Measurements from ENCODE around the gene DLG4.
"Not testable (repeated sequence)": the region's sequence is repeated elsewhere in the genome, so short reads cannot be mapped to it uniquely, and the experiment has no call there.

Gene DLG4

DNA sequence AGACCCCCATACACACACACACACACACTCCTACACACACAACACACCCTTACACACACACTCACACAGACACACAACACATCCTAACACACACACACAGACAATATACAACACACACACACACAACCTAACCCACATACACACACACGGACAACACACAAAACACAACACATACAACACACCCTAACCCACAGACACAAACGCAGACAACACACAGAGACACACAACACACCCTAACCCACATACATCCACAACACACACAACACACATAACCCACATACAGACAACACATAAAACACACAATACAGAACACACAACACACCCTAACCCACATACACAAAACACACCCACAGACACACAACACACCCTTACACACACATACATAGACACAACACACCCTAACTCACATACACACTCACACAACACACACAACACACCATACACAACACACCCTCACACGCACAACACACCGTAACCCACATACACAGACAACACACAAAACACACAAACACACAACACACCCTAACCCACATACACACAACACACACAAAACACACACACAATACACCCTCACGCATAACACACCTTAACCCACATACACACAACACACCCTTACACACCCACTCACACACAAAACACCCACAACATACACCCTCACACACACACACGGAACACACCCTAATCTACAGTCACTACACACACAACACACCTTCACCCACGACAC lies 44.9 kb downstream of the DLG4 start:
- H3K18ac ChIP-seq (ENCODE audit: low read length) = peak overlapping the region; percentile 96
- H3K27me3 ChIP-seq (ENCODE audit: control insufficient read depth in 3 of 3, insufficient read depth in 3 of 3, low read depth in 1 of 3, low read length in 3 of 3) = peaks cover 0 to 30% (median 0%) of the 10 kb centered on the region in 3 experiments
- no peak overlapping the region for H4K91ac ChIP-seq (ENCODE audit: low read depth, low read length, poor library complexity)
- no peak overlapping the region for H2AFZ ChIP-seq (ENCODE audit: low read length)
- no peak overlapping the region for H3K27ac ChIP-seq (replicated peaks; ENCODE audit: low read length)
- no peak overlapping the region for H2BK12ac ChIP-seq (ENCODE audit: low read length)
- H3K14ac ChIP-seq (ENCODE audit: low read length) = no peak overlapping the region
- H3K9me3 ChIP-seq (replicated peaks in 1 of 2; ENCODE audit: control insufficient read depth in 2 of 2, insufficient read depth in 1 of 2, low read depth in 1 of 2, low read length in 2 of 2) = peaks cover 0 to 10% of the 10 kb centered on the region in 2 donors
- H3K36me3 ChIP-seq (replicated peaks in 1 of 2; ENCODE audit: control insufficient read depth in 2 of 2, insufficient read depth in 2 of 2, low read length in 2 of 2) = peaks cover 0 to 10% of the 10 kb centered on the region in 2 donors
- no peak overlapping the region for H2BK120ac ChIP-seq (ENCODE audit: low read depth, low read length)
- H2AK5ac ChIP-seq (ENCODE audit: low read depth, low read length) = no peak overlapping the region
- peak overlapping the region; percentile 2 for H3K23ac ChIP-seq (ENCODE audit: low read depth, low read length, poor library complexity)
- no peak overlapping the region for H2BK15ac ChIP-seq (ENCODE audit: low read length)
- peak overlapping the region in 1 of 2 donors; percentile 11 for H3K4me3 ChIP-seq (ENCODE audit: low read length in 2 of 2)
- peak overlapping the region; percentile 38 for H3K4me2 ChIP-seq (ENCODE audit: insufficient read depth, low read length, poor library complexity, severe bottlenecking)
- DNase-seq (ENCODE audit: low spot score) = no peak
- H3K4ac ChIP-seq (ENCODE audit: low read length) = no peak overlapping the region
- WGBS, 2 donors (ENCODE audit: extremely low coverage in 2 of 2, insufficient read length in 2 of 2, insufficient replicate concordance in 1 of 2) = 100% methylated on average over 2 to 7 of the region's 7 CpGs
- H3K79me1 ChIP-seq (ENCODE audit: low read depth, low read length) = peaks cover 2% of the 10 kb centered on the region
- H3K9ac ChIP-seq (ENCODE audit: low read depth, low read length, poor library complexity) = peak overlapping the region; percentile 65
- peaks cover 15% of the 10 kb centered on the region in 2 donors for H3K4me1 ChIP-seq (ENCODE audit: control insufficient read depth in 2 of 2, insufficient read depth in 1 of 2, low read depth in 1 of 2, low read length in 2 of 2)
- H4K8ac ChIP-seq (ENCODE audit: low read depth, low read length) = peak overlapping the region; percentile 88
- no peak overlapping the region for H2BK5ac ChIP-seq (ENCODE audit: low read length)

GRCh38 chr17:7173687-7174602 lies 45.7 kb downstream of the DLG4 start:
- H4K8ac ChIP-seq (ENCODE audit: low read depth, low read length) = no peak overlapping the region
- H3K4me2 ChIP-seq (ENCODE audit: insufficient read depth, low read length, poor library complexity, severe bottlenecking) = peak overlapping the region; percentile 43
- no peak overlapping the region for H2BK5ac ChIP-seq (ENCODE audit: low read length)
- H3K79me1 ChIP-seq (ENCODE audit: low read depth, low read length) = peaks cover 2% of the 10 kb centered on the region
- H2AFZ ChIP-seq (ENCODE audit: low read length) = no peak overlapping the region
- peak overlapping the region in 1 of 2 donors; percentile 40 for H3K4me3 ChIP-seq (ENCODE audit: low read length in 2 of 2)
- H3K14ac ChIP-seq (ENCODE audit: low read length) = no peak overlapping the region
- peaks cover 13 to 15% of the 10 kb centered on the region in 2 donors for H3K4me1 ChIP-seq (ENCODE audit: control insufficient read depth in 2 of 2, insufficient read depth in 1 of 2, low read depth in 1 of 2, low read length in 2 of 2)
- peak overlapping the region; percentile 38 for H2BK15ac ChIP-seq (ENCODE audit: low read length)
- no peak overlapping the region for H3K4ac ChIP-seq (ENCODE audit: low read length)
- H3K27ac ChIP-seq (replicated peaks; ENCODE audit: low read length) = no peak overlapping the region
- peak overlapping the region; percentile 96 for H3K18ac ChIP-seq (ENCODE audit: low read length)
- H2BK12ac ChIP-seq (ENCODE audit: low read length) = peak overlapping the region; percentile 76
- peak overlapping the region; percentile 65 for H3K9ac ChIP-seq (ENCODE audit: low read depth, low read length, poor library complexity)
- H3K27me3 ChIP-seq (ENCODE audit: control insufficient read depth in 3 of 3, insufficient read depth in 3 of 3, low read depth in 1 of 3, low read length in 3 of 3) = peaks cover 0 to 30% (median 0%) of the 10 kb centered on the region in 3 experiments
- no peak overlapping the region for H4K91ac ChIP-seq (ENCODE audit: low read depth, low read length, poor library complexity)
- H2AK5ac ChIP-seq (ENCODE audit: low read depth, low read length) = no peak overlapping the region
- peak; percentile 67 for DNase-seq (ENCODE audit: low spot score)
- H3K23ac ChIP-seq (ENCODE audit: low read depth, low read length, poor library complexity) = peak overlapping the region; percentile 50
- peaks cover 0 to 10% of the 10 kb centered on the region in 2 donors for H3K9me3 ChIP-seq (replicated peaks in 1 of 2; ENCODE audit: control insufficient read depth in 2 of 2, insufficient read depth in 1 of 2, low read depth in 1 of 2, low read length in 2 of 2)
- no CpG with 5 or more reads among the region's 69 CpGs for WGBS, 2 donors (ENCODE audit: extremely low coverage in 2 of 2, insufficient read length in 2 of 2, insufficient replicate concordance in 1 of 2)
- H2BK120ac ChIP-seq (ENCODE audit: low read depth, low read length) = peak overlapping the region; percentile 40
- peaks cover 0 to 10% of the 10 kb centered on the region in 2 donors for H3K36me3 ChIP-seq (replicated peaks in 1 of 2; ENCODE audit: control insufficient read depth in 2 of 2, insufficient read depth in 2 of 2, low read length in 2 of 2)

DNA sequence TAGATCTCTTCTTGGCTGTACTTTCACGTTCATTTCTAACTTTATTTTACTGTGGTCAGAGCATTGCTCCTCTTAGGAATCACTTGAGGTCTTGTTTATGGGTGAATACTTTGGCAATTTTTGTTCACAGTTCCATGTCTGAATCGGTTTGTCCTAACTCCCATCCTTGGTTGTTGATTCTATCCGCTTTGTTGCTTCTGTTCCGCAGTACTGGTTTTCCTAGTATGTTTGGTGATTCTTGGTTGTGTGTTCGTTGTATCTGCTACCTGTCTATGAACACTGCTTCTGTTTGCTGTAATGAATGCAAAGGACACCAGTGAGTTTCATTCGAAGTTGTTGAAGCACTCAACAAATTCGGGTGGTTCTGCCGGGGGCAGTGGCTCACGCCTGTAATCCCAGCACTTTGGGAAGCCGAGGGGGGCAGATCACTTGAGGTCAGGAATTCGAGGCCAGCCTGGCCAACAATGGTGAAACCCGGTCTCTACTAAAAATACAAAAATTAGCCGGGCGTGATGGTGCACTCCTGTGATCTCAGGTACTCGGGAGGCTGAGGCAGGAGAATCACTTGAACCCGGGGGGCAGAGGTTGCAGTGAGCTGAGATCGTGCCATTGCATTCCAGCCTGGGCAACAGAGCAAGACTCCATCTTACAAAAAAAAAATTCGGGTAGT lies 47.0 kb downstream of the DLG4 start:
- not testable (repeated sequence) for H2BK120ac ChIP-seq (ENCODE audit: low read depth, low read length); H3K36me3 ChIP-seq (replicated peaks in 1 of 2; ENCODE audit: control insufficient read depth in 2 of 2, insufficient read depth in 2 of 2, low read length in 2 of 2); H4K8ac ChIP-seq (ENCODE audit: low read depth, low read length); H4K91ac ChIP-seq (ENCODE audit: low read depth, low read length, poor library complexity); H3K18ac ChIP-seq (ENCODE audit: low read length); DNase-seq (ENCODE audit: low spot score); H3K4me3 ChIP-seq (ENCODE audit: low read length in 2 of 2); H2BK12ac ChIP-seq (ENCODE audit: low read length); H3K27ac ChIP-seq (replicated peaks; ENCODE audit: low read length); H2BK5ac ChIP-seq (ENCODE audit: low read length); H3K4ac ChIP-seq (ENCODE audit: low read length); H2AFZ ChIP-seq (ENCODE audit: low read length); H3K23ac ChIP-seq (ENCODE audit: low read depth, low read length, poor library complexity); H3K9ac ChIP-seq (ENCODE audit: low read depth, low read length, poor library complexity); H2AK5ac ChIP-seq (ENCODE audit: low read depth, low read length); H3K79me1 ChIP-seq (ENCODE audit: low read depth, low read length); H3K14ac ChIP-seq (ENCODE audit: low read length); H2BK15ac ChIP-seq (ENCODE audit: low read length); H3K4me2 ChIP-seq (ENCODE audit: insufficient read depth, low read length, poor library complexity, severe bottlenecking)
- Histone ChIP-seq H3K4me1 (ENCODE audit: control insufficient read depth in 2 of 2, insufficient read depth in 1 of 2, low read depth in 1 of 2, low read length in 2 of 2) (peaks cover 5 to 10% of the 10 kb centered on the region in 2 donors), H3K9me3 (replicated peaks in 1 of 2; ENCODE audit: control insufficient read depth in 2 of 2, insufficient read depth in 1 of 2, low read depth in 1 of 2, low read length in 2 of 2) (peaks cover 0 to 10% of the 10 kb centered on the region in 2 donors), H3K27me3 (ENCODE audit: control insufficient read depth in 3 of 3, insufficient read depth in 3 of 3, low read depth in 1 of 3, low read length in 3 of 3) (peaks cover 0 to 30% (median 0%) of the 10 kb centered on the region in 3 experiments)
- no CpG with 5 or more reads among the region's 18 CpGs for WGBS, 2 donors (ENCODE audit: extremely low coverage in 2 of 2, insufficient read length in 2 of 2, insufficient replicate concordance in 1 of 2)
